NCI-H1694 treated with DMSO at 0.1 percent for 48 hours (cell line): ENCODE data around the gene TANGO2.

ENCODE experiments used
- DNase-seq: peaks from one replicate; lab custom pipeline; 2025; lab: John Stamatoyannopoulos, UW

The TANGO2 gene

DNA sequence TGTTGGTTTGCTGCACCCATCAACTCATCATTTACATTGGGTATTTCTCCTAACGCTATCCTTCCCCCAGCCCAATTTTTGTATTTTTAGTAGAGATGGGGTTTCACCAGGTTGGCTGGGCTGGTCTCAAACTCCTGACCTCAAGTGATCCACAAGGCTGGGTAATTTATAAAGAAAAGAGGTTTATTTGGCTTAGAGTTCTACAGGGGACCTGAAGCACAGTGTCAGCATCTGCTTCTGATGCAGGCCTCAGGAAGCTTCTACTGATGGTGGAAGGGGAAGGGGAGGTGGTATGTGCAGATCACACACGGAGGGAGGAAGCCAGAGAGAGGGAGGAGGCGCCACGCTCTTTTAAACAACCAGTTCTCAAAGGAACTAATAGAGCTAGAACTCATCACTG is 25.8 kb downstream of the TANGO2 start:
- DNase-seq: no peak

DNA sequence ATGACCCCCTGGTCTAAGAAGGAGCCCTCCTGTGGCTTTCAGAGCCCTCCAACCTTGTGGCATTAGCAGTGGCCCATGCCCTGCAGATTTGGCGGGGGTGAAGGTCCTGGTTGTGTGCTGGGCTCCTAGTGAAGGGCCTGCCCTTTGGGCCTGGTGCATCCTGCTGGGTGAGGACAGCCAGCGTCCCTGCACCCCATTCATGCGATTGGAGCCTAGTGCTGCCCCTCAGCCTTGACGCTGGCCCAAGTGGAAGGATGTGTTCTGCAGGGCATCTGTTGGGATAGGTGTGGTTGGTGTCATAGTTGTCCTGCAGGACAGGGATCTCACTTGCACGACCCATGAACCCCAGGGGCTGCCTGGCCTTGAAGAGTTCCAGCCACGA is 31.0 kb downstream of the TANGO2 start:
- no peak for DNase-seq

DNA sequence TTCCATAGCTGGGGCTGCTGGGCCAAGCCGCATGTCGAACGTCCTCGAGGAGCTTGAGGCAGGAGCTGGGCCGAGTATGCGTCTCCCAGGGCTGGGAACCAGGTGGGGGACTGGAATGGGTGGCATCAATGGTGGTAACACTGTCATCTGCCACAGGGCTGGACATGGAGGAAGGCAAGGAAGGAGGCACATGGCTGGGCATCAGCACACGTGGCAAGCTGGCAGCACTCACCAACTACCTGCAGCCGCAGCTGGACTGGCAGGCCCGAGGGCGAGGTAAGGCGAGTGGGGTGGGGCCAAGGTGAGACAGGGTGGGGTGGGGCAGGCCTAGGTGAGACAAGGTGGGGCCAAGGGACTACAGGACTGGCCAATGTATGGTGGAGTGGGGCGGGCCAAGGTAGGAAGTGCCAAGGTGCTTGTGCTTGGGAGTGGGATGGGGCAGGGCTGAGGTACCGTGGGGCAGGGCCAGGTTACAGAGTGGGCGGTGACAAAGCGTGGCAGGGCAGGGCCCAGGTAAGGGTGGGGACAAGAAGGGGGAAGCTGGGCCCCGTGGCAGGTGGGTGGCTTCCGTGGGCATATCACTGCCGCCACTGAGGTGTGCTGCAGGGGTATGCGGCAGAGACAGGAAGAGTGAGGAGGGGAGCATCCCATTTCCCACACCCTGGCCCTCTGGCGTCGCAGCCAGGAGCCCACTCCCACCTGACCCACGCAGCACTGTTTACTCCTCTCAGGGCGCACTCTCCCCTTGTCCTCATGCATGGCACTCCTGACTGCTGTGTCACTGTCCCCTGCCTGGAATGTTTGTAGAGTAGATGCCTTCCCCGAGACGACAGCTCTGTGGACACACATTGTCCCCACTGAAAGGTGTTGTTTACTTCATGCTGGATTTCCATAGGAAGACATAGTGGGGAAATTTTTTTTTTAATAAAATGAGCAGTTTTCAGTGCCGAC is 31.7 kb downstream of the TANGO2 start:
- no peak for DNase-seq

DNA sequence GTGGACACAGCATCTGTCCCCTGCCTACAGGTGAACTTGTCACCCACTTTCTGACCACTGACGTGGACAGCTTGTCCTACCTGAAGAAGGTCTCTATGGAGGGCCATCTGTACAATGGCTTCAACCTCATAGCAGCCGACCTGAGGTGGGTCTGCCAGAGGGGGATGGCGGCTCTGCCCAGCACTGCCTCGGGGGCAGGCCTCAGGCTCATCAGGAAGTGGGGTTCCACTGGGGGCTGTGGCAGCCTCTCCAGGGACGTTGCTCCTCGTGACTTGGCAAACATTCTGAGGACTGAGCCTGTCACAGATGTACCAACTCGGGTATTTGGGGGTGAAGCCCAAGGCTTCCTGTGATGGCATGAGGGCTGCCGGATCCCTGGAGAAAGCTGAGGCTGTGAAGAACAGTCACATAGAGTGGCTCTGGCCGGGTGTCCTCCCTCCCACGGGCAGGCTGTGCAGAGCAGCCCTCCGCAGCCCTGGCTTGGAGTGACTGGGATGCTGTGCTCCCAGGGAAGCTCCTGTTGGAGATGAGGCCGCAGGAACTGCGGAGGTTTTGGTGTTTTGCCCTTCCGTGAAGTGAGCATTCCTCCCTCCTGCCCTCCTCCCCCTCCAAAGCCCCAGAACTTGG is 32.6 kb downstream of the TANGO2 start:
- DNase-seq: no peak

DNA sequence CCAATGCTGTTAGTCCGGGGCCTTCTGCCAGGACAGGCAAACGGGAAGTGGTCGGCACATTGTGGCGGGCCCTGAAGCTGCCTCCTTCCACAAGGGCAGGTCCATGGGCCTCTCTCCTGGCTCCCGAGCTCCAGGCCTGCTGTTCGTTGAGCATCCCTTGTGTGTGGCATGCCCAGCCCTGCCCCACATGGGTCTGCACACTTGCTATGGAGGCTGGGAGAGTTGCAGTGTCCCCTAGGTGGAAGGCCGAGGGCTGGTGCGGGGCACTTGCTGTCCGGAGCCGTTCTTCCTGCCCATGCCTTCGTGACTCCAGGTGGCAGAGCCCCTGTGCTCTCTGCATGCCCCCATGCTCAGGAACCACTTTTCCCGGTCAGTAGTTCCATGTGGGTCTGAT is 33.1 kb downstream of the TANGO2 start:
- DNase-seq: no peak

DNA sequence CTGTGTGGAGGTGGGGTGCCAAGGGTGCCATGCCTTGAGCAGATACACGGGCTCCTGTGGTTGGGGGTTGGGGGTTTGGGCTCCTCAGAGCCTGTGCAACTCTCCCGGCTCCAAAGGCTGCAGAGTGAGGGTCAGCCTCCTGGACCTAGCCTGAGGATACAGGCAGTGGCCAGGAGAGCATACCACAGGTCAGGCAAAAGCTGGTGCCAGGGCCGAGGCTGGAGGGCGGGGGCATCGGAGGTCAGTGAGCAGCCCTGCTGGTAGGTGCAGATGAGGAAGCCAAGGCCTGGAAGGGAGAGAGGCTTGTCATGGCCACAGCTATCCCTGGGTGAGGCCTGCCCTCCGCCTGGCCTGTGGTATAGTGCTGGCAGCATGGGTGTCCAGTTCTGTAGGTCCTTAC is 33.6 kb downstream of the TANGO2 start:
- DNase-seq: no peak

DNA sequence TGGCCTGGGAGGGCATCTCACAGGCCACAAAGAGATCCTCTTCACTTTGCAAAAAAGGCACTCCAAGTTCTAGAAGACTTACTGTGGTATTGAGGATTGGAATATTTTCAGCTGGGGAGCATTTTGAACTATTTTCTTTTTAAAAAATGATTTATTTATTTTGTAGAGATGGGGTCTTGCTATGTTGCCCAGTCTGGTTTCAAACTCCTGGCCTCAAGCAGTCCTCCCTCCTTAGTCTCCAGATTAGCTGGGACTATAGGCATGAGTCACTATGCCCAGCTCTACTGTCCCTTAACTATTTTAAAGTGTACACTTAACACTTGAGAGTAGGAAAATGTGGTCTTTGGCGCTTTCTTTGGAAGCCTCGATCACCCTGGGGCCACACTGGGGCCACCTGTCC is 34.2 kb downstream of the TANGO2 start:
- no peak for DNase-seq

DNA sequence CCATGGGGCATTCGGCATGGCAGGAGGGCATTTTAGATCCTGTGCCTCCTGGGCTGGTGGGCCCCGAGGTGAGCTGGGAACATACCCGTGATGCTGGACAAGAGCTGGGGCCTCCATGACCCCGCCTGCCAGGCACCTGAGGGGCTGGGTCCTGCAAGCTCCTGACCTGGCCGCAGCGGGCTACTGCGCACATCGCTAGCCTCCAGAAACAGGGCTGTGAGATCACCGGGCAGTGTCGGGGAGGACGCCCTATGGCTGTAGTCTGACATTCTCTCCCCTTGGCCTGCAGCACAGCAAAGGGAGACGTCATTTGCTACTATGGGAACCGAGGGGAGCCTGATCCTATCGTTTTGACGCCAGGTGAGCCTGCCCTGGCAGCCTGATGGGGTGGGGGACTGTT is 34.7 kb downstream of the TANGO2 start:
- no peak for DNase-seq

DNA sequence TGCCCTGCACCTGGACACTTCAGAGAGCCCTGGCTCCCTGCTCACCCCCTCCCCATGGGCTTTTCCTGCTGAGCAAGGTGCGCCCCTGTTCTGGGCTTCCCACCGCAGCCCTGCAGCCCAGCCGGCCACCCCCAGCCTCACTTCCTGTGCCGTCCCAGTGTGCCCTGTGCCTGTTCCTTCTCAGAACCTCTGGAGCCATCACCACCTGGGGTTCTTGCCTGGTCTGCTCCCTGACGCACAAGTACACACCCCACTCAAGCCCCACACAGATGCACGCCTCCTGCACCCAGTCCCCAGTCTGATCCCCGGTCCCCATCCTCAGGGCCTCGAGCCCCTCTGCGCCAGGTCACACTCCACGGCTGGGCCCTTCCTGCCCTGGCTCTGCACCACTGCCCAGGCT is 35.3 kb downstream of the TANGO2 start:
- no peak for DNase-seq

DNA sequence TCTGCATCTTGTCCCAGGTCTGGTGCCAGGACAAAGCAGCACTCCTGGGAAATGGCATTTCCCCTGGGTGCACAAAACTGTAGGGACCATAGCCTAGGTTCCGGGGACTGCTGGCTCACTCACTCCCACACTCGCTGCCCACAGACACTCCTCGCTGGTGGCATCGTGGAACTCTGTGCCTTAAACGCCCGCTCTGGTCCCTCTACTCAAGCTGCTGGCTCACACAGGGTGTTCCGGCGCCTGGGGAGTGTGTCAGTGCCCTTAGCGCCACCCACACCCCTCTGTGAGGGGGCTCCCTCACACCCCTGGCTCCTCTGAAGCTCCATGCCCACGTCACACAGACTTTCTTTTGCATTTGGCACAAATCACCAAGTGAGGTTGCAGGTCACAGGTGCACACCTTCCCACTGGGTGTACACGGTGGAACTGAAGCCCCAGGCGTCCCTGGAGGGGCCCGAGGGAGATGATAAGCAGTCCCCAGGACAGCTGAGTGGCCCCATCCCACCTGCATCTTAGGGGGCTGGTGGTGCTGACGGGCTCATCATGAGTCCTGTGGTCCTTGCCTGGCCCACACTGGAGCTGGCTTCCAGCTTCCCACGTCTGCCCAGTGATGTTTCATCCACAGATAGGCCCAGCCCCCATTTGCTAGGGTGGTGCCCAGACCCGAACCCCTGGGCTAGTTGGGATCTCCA is 35.9 kb downstream of the TANGO2 start:
- DNase-seq: no peak

DNA sequence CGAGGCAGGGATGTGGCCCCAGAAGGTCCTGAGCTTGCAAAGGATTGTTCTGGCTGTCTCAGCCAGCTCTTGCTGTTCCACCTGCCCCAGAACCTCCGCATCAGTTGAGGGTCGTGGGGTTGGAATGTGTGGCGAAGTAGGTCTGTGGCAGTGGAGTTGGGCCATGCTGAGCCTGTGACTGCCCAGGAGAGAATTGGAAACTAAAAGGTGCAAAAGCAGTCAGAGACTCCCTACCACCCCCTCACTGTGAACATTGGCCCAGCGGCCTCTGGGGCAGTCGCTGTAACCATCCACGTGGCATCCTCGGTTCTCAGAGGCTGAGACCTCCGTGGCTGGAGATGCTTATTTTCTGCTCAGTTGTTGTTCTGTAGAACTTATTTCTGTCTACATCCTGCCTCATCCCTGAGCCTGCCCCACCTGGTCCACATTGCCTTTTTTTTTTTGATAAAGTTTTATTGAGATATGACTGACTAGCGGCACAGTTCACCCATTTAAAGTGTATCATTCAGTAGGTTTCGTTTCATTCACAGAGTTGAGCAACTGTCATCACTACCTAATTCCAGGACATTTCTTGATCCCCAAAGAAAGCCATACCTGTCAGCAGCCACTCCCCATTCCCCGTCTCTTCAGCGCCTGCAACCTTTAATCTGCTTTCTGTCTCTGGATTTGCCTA is 36.8 kb downstream of the TANGO2 start:
- DNase-seq: no peak

DNA sequence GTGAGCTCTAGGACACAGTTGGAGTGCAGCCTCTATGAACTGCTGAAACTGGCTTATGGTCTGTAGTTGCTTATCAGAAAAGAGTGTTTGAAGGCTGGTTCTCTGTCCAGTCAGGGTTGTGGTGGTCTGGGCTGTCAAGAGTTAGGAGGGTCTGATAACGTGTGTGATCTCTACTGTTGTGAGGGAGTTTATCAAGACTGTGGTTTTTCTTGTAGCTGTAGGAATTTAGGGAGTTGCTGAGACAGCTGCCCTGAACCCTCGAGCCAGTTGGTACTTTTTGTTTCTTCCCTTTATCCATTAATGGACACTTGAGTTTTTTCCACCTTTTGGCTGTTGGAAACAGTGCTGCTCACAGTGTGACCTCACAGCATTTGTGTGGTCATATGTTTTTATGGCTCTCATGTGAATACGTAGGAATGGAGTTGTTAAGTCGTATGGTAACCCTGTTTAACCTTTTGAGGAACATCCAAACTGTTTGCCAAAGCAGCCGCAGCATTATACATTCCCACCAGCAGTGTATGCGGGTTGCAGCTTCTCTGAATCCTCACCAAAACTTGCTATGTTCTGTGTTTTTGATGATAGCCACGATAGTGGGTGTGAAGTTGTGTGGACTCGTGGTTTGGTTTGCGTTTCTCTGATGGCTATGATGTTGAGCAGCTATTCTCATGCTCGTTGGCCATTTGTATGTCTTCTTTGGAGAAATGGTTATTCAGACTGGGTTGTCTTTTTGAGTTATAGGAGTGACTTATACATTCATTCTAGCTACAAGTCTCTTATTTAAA is 38.3 kb downstream of the TANGO2 start:
- no peak for DNase-seq

DNA sequence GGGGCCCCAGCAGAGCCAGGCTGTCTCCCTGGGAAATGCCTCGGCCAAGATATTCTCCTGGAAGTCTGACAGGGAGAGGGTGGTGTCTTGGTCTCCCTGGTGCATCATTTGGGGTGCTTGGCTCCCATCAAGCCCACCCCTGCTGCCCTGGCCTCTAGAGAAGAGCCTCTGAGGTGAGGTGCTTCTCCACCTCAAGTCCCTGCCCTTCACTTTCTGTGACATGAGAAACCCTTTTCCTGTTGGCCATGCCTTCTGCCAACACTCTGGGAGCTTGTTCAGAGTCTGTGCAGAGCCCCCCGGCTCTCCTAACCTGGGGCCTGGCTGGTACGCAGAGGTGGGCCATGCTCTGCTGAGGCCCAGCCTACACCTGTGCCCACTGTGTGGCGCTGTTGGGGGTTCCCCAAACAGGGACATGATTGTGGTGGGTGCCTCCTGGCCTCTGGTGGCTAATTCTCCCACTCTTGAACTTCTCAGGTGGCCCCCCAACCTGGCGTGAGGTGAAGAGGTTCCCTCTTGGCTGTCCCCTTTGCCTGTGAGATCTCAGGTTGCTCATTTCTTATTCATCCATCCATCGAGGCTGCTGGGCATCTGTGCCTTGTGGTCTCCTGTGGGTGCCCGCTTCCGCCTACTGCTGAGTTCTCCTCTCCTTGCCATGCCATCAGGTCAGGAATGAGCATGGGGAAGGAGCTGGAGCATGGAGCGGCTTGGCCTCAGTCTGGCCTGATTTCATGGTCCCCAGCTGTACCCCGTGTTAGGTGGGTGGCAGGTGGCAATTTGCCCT is 40.0 kb downstream of the TANGO2 start:
- no peak for DNase-seq

DNA sequence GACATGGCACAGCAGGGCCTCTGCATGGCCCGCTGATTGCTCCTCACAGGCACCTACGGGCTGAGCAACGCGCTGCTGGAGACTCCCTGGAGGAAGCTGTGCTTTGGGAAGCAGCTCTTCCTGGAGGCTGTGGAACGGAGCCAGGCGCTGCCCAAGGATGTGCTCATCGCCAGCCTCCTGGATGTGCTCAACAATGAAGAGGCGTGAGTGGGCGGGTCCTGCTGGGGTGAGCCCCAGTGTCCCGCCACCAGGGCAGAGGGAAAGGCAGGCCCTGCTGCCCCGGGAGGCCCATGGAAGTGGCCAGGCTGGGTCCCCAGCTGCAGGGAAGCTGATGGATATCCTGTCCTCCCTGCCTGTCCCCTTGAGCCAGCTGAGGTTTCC is 40.6 kb downstream of the TANGO2 start:
- no peak for DNase-seq

DNA sequence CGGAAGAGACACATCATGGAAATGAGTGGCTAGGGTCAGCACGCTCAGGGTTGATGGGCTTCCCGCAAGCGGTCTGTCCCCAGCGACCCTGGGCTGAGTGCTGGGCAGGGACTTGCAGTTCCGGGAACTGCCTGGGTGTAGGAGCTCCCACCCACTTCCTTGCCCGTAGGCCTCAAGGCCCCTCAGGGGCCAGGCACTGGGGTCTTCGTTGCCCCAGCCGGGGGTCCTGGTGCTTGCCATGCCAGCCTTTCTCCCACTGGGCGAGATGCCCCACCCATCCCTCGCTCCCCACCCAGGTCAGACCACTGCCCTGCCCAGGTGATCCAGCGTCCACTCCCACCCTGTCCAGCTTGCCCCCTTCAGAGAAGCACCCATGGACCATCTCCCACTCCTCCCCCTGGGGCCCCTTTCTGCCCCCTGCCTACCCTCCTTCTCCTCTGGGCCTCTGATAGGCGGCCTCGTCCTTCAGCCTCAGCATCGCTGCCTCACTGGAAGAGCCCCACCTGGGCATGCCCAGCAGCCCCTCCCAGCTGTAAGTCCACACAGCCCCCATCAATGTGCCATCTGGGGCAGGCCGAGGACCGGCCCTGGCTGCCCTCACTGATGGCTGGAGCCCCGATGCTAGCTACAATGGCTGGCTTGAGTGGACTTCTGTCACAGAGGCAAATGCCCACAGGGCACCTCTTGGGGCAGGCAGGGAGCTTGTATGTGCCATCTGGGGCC is 41.3 kb downstream of the TANGO2 start:
- DNase-seq: no peak

DNA sequence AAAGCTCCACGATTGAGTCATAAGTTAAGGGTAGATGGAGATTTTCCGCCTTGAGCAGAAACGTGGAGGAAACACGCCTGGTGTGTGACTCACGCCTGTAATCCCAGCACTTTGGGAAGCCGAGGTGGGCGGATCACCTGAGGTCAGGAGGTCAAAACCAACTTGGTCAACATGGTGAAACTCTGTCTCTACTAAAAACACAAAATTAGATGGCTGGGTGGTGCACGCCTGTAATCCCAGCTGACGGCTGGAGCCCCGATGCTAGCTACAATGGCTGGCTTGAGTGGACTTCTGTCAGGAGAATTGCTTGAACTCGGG is 41.8 kb downstream of the TANGO2 start:
- DNase-seq: no peak

DNA sequence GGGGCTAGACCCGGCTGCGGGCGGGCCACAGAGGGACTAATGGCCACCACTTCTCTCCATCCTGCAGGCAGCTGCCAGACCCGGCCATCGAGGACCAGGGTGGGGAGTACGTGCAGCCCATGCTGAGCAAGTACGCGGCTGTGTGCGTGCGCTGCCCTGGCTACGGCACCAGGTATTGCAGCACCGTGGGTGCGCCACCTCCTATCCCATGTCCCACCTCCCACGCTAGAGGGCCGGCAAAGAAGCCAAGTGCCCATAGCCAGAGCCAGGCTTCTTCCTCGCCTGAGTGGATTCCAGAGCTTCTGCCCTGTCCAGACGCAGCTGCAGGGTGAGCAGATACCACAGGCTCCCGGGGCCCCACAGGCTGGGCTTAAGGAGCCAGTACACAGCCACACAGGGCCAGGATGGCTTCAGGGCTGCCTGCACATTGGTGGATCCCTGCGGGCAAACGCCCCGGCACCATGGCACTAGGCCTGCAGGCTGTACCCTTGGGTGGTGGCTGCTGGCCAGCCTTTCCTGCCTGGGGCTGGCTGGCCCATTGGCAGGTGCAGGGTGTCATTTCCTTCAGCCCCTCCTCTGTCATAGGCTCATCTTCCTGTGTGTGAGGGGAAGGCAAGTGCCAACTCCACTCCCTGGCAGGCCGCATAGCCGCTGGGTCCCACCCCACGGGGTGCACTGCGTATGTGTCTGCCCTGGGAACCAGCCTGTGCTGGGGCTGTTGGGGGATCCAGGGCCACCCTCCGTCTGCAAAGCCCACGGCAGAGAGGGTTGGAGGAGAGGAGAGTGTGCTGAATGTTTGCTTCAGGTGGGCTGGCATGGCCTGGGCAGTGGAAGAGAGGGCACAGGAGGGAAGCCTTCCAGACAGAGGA is 42.6 kb downstream of the TANGO2 start:
- DNase-seq: no peak

DNA sequence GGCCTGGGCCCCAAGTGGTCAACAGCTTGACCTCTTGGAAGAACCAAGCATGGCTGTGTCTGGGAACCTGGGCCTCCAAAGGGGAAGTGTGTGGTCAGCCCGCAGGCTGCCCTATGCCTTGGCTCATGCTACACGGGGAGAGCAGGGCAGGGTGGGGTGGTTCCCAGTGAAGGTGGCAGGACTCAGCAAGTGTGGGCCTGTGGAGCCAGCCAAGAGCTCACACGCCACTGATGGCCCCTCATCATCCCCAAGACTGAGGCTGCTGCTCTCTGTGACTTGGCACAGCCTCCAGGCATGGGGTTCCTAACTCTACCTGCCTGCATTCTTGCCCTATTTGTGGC is 43.2 kb downstream of the TANGO2 start:
- DNase-seq: no peak

DNA sequence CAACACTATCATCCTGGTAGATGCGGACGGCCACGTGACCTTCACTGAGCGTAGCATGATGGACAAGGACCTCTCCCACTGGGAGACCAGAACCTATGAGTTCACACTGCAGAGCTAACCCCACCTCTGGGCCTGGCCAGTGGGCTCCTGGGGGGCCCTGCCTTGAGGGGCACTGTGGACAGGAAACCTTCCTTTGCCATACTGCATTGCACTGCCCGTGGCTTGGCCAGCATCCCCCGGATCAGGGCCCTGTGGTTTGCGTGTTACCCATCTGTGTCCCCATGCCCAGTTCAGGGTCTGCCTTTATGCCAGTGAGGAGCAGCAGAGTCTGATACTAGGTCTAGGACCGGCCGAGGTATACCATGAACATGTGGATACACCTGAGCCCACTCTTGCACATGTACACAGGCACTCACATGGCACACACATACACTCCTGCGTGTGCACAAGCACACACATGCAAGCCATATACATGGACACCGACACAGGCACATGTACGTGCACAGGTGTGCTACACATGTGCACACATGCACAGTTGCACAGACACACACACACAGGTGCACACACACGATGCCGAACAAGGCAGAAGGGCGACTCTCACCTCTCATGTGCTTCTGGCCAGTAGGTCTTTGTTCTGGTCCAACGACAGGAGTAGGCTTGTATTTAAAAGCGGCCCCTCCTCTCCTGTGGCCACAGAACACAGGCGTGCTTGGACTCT is 43.8 kb downstream of the TANGO2 start:
- no peak for DNase-seq
